Measurements from ENCODE around the gene CDH5. TPM values are rescaled to one million over a fixed set of nuclear protein-coding genes. Genes with fewer than 3 reads are reported as not detected.

CDH5 gene
- total and polyA plus RNA-seq, 2 of the 13 experiments (the other 11 are each of a cell fraction or from before 2014, with no cell fraction given): 0.71 to 1.1 TPM

DNA sequence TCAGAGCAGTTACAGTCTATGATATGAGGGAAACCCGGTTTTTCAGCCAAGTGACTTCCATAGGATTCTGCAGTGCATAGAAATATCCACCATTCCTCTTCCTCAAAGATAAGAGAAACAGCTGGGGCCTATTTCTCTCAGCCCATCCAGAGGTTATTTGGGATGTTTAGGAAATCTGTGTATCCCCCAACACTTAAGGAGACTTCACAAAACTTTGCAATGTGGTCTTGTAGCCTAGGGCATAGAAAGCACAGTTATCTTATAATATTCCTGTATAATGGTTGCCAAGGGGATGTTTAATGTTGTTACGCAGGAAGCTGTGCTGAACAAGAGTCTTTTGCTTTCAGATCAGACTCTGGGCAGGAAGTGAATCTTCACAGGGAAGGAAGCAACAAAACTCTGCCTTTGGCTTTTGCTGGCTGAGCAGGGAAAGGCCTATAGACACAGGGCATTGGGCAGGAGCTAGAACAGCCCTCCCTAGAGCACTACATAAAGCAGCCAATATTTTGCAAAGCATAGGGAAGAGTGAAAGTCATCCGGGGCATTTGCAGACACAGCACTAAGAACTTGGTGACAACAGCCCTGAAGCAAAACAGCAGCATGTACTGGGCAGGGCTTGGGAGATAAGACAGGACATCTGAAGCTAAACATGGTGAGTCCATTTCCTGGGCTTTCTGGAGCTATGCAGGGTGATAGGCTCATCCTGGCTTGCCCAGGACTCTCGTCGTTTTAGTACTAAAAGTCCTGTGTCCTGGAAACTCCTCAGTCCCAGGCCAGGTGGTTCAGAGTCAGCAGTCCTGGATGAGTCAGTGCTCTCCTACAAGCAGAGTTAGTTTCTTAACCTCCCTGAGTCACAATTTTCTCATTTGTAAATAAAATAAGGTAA is 41.9 kb downstream of the CDH5 start (continued):
- TF ChIP-seq MEIS2 (CRISPR knock-in tag; IDR thresholded peaks at IDR 0.05) (no peak), PTBP1 (IDR thresholded peaks at IDR 0.05; ENCODE audit: low read depth, low read length, poor library complexity, severe bottlenecking) (no peak), KAT8 (CRISPR knock-in tag; IDR thresholded peaks at IDR 0.05) (peak; percentile 88), MED8 (CRISPR knock-in tag; IDR thresholded peaks at IDR 0.05; ENCODE audit: insufficient replicate concordance) (no peak), BCL6 (CRISPR knock-in tag; IDR thresholded peaks at IDR 0.05) (0 out of 2 replicates have a peak, but pooled peaks have one; percentile 6), TBX3 (IDR thresholded peaks at IDR 0.05; ENCODE audit: borderline replicate concordance) (no peak), ZNF546 (CRISPR knock-in tag; conservative IDR thresholded peaks at IDR 0.05) (no peak), ZNF549 (CRISPR knock-in tag; IDR thresholded peaks at IDR 0.05) (no peak), ZBTB42 (CRISPR knock-in tag; IDR thresholded peaks at IDR 0.05) (no peak), SMYD3 (CRISPR knock-in tag; IDR thresholded peaks at IDR 0.05) (no peak), FOXA3 (CRISPR knock-in tag; IDR thresholded peaks at IDR 0.05) (peak; percentile 9; the same call in 1 of the 2 replicates), SRY (CRISPR knock-in tag; IDR thresholded peaks at IDR 0.05) (no peak), ZNF180 (CRISPR knock-in tag; IDR thresholded peaks at IDR 0.05; ENCODE audit: borderline replicate concordance, low read depth) (no peak)
- TF ChIP-seq, protein P1, sequence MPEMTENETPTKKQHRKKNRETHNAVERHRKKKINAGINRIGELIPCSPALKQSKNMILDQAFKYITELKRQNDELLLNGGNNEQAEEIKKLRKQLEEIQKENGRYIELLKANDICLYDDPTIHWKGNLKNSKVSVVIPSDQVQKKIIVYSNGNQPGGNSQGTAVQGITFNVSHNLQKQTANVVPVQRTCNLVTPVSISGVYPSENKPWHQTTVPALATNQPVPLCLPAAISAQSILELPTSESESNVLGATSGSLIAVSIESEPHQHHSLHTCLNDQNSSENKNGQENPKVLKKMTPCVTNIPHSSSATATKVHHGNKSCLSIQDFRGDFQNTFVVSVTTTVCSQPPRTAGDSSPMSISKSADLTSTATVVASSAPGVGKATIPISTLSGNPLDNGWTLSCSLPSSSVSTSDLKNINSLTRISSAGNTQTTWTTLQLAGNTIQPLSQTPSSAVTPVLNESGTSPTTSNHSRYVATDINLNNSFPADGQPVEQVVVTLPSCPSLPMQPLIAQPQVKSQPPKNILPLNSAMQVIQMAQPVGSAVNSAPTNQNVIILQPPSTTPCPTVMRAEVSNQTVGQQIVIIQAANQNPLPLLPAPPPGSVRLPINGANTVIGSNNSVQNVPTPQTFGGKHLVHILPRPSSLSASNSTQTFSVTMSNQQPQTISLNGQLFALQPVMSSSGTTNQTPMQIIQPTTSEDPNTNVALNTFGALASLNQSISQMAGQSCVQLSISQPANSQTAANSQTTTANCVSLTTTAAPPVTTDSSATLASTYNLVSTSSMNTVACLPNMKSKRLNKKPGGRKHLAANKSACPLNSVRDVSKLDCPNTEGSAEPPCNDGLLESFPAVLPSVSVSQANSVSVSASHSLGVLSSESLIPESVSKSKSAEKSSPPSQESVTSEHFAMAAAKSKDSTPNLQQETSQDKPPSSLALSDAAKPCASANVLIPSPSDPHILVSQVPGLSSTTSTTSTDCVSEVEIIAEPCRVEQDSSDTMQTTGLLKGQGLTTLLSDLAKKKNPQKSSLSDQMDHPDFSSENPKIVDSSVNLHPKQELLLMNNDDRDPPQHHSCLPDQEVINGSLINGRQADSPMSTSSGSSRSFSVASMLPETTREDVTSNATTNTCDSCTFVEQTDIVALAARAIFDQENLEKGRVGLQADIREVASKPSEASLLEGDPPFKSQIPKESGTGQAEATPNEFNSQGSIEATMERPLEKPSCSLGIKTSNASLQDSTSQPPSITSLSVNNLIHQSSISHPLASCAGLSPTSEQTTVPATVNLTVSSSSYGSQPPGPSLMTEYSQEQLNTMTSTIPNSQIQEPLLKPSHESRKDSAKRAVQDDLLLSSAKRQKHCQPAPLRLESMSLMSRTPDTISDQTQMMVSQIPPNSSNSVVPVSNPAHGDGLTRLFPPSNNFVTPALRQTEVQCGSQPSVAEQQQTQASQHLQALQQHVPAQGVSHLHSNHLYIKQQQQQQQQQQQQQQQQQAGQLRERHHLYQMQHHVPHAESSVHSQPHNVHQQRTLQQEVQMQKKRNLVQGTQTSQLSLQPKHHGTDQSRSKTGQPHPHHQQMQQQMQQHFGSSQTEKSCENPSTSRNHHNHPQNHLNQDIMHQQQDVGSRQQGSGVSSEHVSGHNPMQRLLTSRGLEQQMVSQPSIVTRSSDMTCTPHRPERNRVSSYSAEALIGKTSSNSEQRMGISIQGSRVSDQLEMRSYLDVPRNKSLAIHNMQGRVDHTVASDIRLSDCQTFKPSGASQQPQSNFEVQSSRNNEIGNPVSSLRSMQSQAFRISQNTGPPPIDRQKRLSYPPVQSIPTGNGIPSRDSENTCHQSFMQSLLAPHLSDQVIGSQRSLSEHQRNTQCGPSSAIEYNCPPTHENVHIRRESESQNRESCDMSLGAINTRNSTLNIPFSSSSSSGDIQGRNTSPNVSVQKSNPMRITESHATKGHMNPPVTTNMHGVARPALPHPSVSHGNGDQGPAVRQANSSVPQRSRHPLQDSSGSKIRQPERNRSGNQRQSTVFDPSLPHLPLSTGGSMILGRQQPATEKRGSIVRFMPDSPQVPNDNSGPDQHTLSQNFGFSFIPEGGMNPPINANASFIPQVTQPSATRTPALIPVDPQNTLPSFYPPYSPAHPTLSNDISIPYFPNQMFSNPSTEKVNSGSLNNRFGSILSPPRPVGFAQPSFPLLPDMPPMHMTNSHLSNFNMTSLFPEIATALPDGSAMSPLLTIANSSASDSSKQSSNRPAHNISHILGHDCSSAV (CRISPR knock-in tag; IDR thresholded peaks at IDR 0.05; ENCODE audit: borderline replicate concordance): no peak
- TF ChIP-seq, protein P2, sequence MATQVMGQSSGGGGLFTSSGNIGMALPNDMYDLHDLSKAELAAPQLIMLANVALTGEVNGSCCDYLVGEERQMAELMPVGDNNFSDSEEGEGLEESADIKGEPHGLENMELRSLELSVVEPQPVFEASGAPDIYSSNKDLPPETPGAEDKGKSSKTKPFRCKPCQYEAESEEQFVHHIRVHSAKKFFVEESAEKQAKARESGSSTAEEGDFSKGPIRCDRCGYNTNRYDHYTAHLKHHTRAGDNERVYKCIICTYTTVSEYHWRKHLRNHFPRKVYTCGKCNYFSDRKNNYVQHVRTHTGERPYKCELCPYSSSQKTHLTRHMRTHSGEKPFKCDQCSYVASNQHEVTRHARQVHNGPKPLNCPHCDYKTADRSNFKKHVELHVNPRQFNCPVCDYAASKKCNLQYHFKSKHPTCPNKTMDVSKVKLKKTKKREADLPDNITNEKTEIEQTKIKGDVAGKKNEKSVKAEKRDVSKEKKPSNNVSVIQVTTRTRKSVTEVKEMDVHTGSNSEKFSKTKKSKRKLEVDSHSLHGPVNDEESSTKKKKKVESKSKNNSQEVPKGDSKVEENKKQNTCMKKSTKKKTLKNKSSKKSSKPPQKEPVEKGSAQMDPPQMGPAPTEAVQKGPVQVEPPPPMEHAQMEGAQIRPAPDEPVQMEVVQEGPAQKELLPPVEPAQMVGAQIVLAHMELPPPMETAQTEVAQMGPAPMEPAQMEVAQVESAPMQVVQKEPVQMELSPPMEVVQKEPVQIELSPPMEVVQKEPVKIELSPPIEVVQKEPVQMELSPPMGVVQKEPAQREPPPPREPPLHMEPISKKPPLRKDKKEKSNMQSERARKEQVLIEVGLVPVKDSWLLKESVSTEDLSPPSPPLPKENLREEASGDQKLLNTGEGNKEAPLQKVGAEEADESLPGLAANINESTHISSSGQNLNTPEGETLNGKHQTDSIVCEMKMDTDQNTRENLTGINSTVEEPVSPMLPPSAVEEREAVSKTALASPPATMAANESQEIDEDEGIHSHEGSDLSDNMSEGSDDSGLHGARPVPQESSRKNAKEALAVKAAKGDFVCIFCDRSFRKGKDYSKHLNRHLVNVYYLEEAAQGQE (IDR thresholded peaks at IDR 0.05; ENCODE audit: borderline replicate concordance in 1 of 2, low read depth in 1 of 2, low read length in 2 of 2): no peak
- TF ChIP-seq, protein P3, sequence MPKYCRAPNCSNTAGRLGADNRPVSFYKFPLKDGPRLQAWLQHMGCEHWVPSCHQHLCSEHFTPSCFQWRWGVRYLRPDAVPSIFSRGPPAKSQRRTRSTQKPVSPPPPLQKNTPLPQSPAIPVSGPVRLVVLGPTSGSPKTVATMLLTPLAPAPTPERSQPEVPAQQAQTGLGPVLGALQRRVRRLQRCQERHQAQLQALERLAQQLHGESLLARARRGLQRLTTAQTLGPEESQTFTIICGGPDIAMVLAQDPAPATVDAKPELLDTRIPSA (CRISPR knock-in tag; IDR thresholded peaks at IDR 0.05; ENCODE audit: borderline replicate concordance): no peak

All from HepG2 (cell line).